Measurements from ENCODE around the gene KLHDC8A.
A peak's percentile ranks its signal among the peaks of the same experiment; 100 is the strongest.

Gene KLHDC8A

GRCh38 chr1:205353612-205354011, 3.1 kb downstream of the KLHDC8A start:
- no peak for DNase-seq
- Histone ChIP-seq H3K36me3 (no peaks in the 10 kb centered on the region), H3K9me3 (ENCODE audit: severe bottlenecking) (no peaks in the 10 kb centered on the region), H3K4me3 (ENCODE audit: low read depth, low read length) (no peak overlapping the region), H3K27me3 (ENCODE audit: insufficient read depth, low read depth, severe bottlenecking) (no peaks in the 10 kb centered on the region), H3K27ac (peak overlapping the region; percentile 87)
- TF ChIP-seq CTCF (IDR thresholded peaks at IDR 0.05; ENCODE audit: low read depth, low read length), result no peak

- Histone ChIP-seq H3K4me3 (ENCODE audit: low read depth, low read length) (no peak overlapping the region), H3K27ac (peak overlapping the region; percentile 87), H3K36me3 (no peaks in the 10 kb centered on the region), H3K27me3 (ENCODE audit: insufficient read depth, low read depth, severe bottlenecking) (no peaks in the 10 kb centered on the region), H3K9me3 (ENCODE audit: severe bottlenecking) (no peaks in the 10 kb centered on the region)
- TF ChIP-seq CTCF (IDR thresholded peaks at IDR 0.05; ENCODE audit: low read depth, low read length), result no peak
- DNase-seq, result no peak
Measured at GRCh38 chr1:205353191-205353590, 3.5 kb downstream of the KLHDC8A start.

- no peaks in the 10 kb centered on the region for H3K9me3 ChIP-seq (ENCODE audit: severe bottlenecking)
- H3K27ac ChIP-seq, result peak overlapping the region; percentile 87
- peak; percentile 87 for TF ChIP-seq CTCF (IDR thresholded peaks at IDR 0.05; ENCODE audit: low read depth, low read length)
- no peak overlapping the region for H3K4me3 ChIP-seq (ENCODE audit: low read depth, low read length)
- peak; percentile 100 for DNase-seq
- H3K36me3 ChIP-seq, result no peaks in the 10 kb centered on the region
- H3K27me3 ChIP-seq (ENCODE audit: insufficient read depth, low read depth, severe bottlenecking), result no peaks in the 10 kb centered on the region
Measured at GRCh38 chr1:205351984-205352713, 4.6 kb downstream of the KLHDC8A start.

GRCh38 chr1:205350691-205351141, 6.0 kb downstream of the KLHDC8A start:
- no peak overlapping the region for H3K4me3 ChIP-seq (ENCODE audit: low read depth, low read length)

GRCh38 chr1:205350124-205350523, 6.6 kb downstream of the KLHDC8A start:
- no peak overlapping the region for H3K4me3 ChIP-seq (ENCODE audit: low read depth, low read length)
- peak overlapping the region; percentile 80 for H3K27ac ChIP-seq
- DNase-seq, result no peak
- no peaks in the 10 kb centered on the region for H3K36me3 ChIP-seq
- H3K9me3 ChIP-seq (ENCODE audit: severe bottlenecking), result no peaks in the 10 kb centered on the region
- TF ChIP-seq CTCF (IDR thresholded peaks at IDR 0.05; ENCODE audit: low read depth, low read length), result no peak
- H3K27me3 ChIP-seq (ENCODE audit: insufficient read depth, low read depth, severe bottlenecking), result no peaks in the 10 kb centered on the region

More at GRCh38 chr1:205350691-205351141, 6.0 kb downstream of the KLHDC8A start:
- Histone ChIP-seq H3K36me3 (no peaks in the 10 kb centered on the region), H3K27me3 (ENCODE audit: insufficient read depth, low read depth, severe bottlenecking) (no peaks in the 10 kb centered on the region), H3K9me3 (ENCODE audit: severe bottlenecking) (no peaks in the 10 kb centered on the region), H3K27ac (peak overlapping the region; percentile 80)
- TF ChIP-seq CTCF (IDR thresholded peaks at IDR 0.05; ENCODE audit: low read depth, low read length), result no peak
- DNase-seq, result peak; percentile 93

Data from WERI-Rb-1 (cell line).